NCI-H748 (cell line): ENCODE measurements around the gene ITPRID2.

Experiments
- DNase-seq: peaks from one replicate; lab custom pipeline; 2025; ENCODE audit not compliant: unreplicated experiment; lab: John Stamatoyannopoulos, UW

ITPRID2 gene

GRCh38 chr2:181891258-181891965 lies at the start of gene ITPRID2:
Gene ITPRID2, plus strand, starts transcription at chr2:181891730. Its CDS starts 337 bp downstream, at chr2:181892067.
- peak; percentile 95 for DNase-seq

GRCh38 chr2:181844551-181845290 lies 46.8 kb upstream of the ITPRID2 start:
- peak; percentile 32 for DNase-seq

GRCh38 chr2:181846399-181847197 lies 44.9 kb upstream of the ITPRID2 start:
- no peak for DNase-seq

GRCh38 chr2:181847198-181847556 lies 44.4 kb upstream of the ITPRID2 start:
- DNase-seq = no peak

GRCh38 chr2:181847702-181848101 lies 43.8 kb upstream of the ITPRID2 start:
- no peak for DNase-seq

- DNase-seq = no peak
Measured at GRCh38 chr2:181848261-181848886, 43.2 kb upstream of the ITPRID2 start.

- DNase-seq = no peak
Measured at GRCh38 chr2:181849601-181850000, 41.9 kb upstream of the ITPRID2 start.

GRCh38 chr2:181850936-181851560 lies 40.5 kb upstream of the ITPRID2 start:
- DNase-seq = no peak

- no peak for DNase-seq
Measured at GRCh38 chr2:181851726-181852125, 39.8 kb upstream of the ITPRID2 start.

- DNase-seq = no peak
Measured at GRCh38 chr2:181853696-181854095, 37.8 kb upstream of the ITPRID2 start.

GRCh38 chr2:181857483-181857882 lies 34.0 kb upstream of the ITPRID2 start:
- DNase-seq = no peak

GRCh38 chr2:181858600-181858999 lies 32.9 kb upstream of the ITPRID2 start:
- no peak for DNase-seq

- no peak for DNase-seq
Measured at GRCh38 chr2:181859123-181859522, 32.4 kb upstream of the ITPRID2 start.

- no peak for DNase-seq
Measured at GRCh38 chr2:181859803-181860202, 31.7 kb upstream of the ITPRID2 start.

GRCh38 chr2:181861379-181861778 lies 30.2 kb upstream of the ITPRID2 start:
- DNase-seq = no peak

- DNase-seq = no peak
Measured at GRCh38 chr2:181862583-181863281, 28.8 kb upstream of the ITPRID2 start.

GRCh38 chr2:181872178-181872577 lies 19.4 kb upstream of the ITPRID2 start:
- no peak for DNase-seq

GRCh38 chr2:181876614-181877063 lies 14.9 kb upstream of the ITPRID2 start:
- DNase-seq = no peak

- DNase-seq = no peak
Measured at GRCh38 chr2:181877181-181877664, 14.3 kb upstream of the ITPRID2 start.

- DNase-seq = no peak
Measured at GRCh38 chr2:181878448-181878847, 13.1 kb upstream of the ITPRID2 start.
